Activated CD8-positive, alpha-beta memory T cell treated with anti-CD3 and anti-CD28 coated beads, Interleukin-2, amount 50 U/mL, for 48 hours (primary cell): ENCODE measurements around the gene AJUBA.
"Not testable (repeated sequence)": the region's sequence is repeated elsewhere in the genome, so short reads cannot be mapped to it uniquely, and the experiment has no call there.

Experiments
- DNase-seq: peaks from one replicate; pipeline ENCODE4 v3.0.0-alpha.2; 2020

AJUBA gene

GRCh38 chr14:23005451-23006187 is 23.3 kb upstream of the AJUBA start:
- DNase-seq, result no peak

- DNase-seq, result not testable (repeated sequence)
Measured at GRCh38 chr14:23004274-23004673, 21.9 kb upstream of the AJUBA start.

DNA sequence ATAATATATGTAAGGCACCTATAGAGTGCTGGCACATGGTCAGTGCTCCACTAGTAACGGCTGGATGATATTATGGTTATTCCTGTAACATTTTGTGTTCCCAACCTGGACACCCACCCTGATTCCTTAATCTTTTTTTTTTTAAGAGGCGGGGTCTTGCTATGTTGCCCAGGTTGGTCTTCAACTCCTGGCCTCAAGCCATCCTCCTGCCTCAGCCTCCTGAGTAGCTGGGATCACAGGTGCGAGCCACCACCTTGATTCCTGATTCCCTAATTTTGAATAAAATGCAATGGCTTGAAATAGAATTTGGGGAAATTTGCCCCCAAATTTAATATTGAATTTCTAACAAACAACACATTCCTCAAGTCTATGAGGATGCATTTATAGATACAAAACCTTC is 20.2 kb upstream of the AJUBA start:
- no peak for DNase-seq

DNA sequence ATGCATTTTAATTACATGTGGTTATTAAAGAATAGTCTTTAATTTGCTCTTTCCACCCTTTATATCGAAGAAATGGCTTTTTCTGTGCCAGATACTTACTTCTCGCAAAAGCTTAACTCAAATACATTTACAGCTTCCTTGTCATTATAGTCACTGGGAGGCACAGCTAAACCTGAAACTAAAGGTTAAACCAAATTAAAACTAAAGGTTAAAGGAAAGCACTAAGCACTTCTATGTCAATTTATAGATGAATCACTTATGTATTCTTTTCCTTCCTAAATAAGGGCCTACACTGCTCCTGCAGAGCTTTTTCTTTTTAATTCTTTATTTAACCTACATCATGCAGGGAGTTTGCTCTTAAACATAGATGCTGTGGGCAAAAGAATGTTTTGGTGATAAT is 18.5 kb upstream of the AJUBA start:
- DNase-seq, result no peak

DNA sequence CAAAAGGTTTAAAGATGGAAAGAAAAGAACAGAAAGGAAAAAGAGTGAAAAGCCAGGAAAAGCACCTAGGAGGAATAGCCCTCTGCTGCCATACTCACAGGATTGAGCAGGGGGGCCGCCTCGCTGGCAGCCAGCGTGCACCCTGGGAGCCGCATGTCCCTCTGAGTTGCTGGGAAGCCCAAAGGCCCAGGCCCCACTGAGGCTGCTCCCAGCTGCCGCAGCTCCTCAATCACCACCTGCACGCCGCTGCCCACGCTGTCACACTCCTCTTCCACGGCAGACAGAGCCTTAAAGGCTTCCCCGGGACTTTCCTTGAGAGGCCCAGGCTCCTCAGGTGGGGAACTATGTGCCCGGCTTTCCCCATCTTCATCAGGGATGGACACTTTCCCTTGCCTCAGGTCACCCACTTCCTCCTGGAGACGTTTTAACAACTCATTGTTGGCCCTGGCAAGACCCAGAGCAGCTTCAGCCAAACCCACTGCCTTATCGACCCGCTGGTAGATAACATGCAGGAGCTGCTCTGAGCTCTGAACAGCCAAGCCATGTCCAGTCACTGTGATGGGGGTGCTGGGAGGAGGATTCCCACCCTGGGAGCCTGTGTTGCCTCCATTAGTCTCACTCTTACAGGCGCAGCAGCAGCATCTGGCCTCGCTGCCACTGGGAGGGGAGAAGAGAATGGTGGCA is 16.1 kb upstream of the AJUBA start:
- no peak for DNase-seq

- DNase-seq, result no peak
Measured at GRCh38 chr14:22997676-22998323, 15.4 kb upstream of the AJUBA start.

DNA sequence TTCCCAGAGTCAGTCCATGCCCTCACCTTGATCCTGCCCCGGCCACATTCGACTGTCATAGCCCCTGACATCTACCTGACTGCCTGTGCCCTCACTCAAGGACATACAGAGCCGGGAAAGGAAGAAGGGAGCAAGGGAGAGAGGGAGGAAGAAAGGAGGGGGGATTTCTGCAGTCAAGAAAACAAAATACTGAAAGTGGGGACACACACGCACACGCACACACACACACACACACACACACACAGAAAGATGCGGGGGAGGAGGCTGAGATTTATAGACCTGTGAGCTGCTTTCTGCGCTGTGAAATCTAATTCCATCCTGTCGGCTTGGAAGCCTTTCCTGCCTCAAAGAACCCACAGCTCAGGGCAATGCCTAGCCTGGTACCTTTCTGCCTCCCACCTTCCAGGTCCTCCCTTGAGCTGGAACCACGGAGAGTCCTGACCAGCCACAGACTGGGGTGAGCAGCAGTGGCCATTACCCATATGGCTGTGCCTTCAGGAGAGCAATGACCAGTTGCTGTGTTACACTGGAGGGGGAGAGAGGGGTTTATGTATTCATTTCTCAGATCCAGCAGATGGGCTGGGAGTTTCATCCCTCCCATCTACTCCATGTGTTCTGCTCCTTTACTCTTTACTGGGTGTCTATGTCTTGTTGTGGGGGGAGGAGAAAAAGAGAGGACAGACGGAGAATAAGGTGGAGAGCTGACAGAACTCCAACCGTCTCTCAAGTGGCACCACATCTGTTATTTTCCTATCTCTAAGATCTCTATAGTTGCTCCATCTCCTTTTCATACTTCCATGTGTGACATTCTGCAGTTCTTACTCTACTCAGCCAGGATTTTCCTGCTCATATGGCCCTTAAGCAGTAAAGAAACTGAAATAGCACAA is 14.7 kb upstream of the AJUBA start:
- no peak for DNase-seq

GRCh38 chr14:22995889-22996625 is 13.7 kb upstream of the AJUBA start:
- DNase-seq, result no peak

GRCh38 chr14:22994762-22995275 is 12.5 kb upstream of the AJUBA start:
- no peak for DNase-seq

GRCh38 chr14:22993517-22993916 is 11.2 kb upstream of the AJUBA start:
- DNase-seq, result no peak

GRCh38 chr14:22991852-22992251 is 9.5 kb upstream of the AJUBA start:
- DNase-seq, result no peak

- no peak for DNase-seq
Measured at GRCh38 chr14:22987291-22987690, 4.9 kb upstream of the AJUBA start.

- peak; percentile 94 for DNase-seq
Measured at GRCh38 chr14:22986508-22987054, 4.2 kb upstream of the AJUBA start.

DNA sequence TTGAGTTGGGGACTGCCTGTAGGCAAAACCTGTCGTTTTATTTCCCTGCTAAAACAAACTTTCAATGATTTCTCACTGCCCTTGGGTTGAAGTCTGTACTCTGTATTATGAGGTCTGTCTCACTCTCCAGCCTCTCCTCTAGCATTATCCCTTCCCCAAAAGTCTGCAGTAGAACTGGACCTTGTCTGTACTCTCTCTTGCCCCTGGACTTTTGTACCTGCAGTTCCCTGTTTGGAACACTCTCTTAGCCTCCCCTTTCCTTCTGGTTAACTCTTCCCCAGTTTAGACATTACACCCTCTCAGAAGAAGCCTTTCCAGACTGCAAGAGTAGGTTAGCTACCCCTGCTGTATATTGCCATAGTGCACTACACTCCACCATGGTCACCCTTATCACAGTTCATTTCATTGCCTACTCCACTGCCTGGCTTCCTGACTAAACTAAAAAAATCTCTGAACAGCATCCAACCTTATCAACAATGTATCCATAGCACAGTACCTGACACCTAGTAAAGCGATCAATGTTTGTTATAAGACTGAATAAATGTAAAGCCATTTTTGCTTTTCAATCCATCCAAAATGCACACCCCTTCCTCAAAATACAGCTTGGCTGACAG is 3.6 kb upstream of the AJUBA start:
- DNase-seq, result no peak

GRCh38 chr14:22984959-22985658 is 2.8 kb upstream of the AJUBA start:
- no peak for DNase-seq

GRCh38 chr14:22981876-22982476 is 375 bp downstream of the AJUBA start:
- DNase-seq, result no peak

- peak; percentile 69 for DNase-seq
Measured at GRCh38 chr14:22981090-22981875, 1.1 kb downstream of the AJUBA start.

DNA sequence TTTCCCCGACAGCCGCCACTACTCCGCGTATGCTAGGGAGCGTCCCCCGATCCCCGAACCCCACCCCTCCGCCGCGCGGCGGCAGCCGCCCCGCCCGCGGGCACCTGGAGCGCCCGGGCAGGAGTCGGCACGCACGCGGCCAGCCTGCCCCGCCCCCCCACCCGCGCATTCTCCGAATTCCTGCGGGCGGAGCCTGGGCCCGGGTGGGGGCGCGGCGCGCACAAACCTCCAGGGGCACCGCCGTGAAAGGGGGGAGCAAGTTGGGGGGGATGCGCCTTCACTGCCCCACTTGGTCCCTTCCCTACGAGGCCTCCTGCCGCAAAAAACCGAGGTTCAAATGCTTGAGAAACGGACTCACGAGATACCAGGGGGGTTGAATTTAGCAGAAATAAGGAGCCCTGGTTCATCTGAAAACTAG is 1.7 kb downstream of the AJUBA start:
- peak; percentile 65 for DNase-seq

DNA sequence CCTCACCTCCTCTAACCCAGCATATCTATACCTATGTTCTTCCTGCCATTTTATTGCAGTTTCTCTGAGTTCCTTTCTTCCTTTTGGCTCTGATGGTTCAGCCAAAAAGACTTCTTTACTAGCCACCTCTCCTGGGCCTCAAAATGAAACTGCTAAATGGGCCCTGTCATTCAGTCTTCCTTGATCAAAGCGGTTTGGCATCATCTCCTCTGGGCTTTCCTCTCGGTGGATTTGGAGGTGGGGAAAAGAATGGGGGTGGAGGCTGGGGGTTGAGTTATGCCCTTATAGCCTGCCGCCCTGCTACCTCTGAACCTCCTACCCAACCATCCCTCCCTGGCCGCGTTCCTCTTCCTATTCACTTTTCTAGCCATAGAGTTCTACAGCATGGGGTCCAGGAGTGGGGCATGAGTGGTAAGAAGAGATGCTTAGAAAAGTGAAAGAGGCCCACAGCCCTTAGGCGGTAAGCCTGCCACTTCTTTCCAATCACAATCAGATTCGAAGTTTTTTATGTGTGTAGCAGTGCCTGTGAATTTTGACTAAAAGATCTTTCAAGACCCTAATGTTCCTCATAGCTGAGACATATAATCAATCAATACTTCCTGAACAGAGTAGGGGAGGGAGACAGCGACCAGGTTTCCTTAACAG is 2.5 kb downstream of the AJUBA start:
- DNase-seq, result no peak
